ENCODE results near the gene NISCH.

DNA sequence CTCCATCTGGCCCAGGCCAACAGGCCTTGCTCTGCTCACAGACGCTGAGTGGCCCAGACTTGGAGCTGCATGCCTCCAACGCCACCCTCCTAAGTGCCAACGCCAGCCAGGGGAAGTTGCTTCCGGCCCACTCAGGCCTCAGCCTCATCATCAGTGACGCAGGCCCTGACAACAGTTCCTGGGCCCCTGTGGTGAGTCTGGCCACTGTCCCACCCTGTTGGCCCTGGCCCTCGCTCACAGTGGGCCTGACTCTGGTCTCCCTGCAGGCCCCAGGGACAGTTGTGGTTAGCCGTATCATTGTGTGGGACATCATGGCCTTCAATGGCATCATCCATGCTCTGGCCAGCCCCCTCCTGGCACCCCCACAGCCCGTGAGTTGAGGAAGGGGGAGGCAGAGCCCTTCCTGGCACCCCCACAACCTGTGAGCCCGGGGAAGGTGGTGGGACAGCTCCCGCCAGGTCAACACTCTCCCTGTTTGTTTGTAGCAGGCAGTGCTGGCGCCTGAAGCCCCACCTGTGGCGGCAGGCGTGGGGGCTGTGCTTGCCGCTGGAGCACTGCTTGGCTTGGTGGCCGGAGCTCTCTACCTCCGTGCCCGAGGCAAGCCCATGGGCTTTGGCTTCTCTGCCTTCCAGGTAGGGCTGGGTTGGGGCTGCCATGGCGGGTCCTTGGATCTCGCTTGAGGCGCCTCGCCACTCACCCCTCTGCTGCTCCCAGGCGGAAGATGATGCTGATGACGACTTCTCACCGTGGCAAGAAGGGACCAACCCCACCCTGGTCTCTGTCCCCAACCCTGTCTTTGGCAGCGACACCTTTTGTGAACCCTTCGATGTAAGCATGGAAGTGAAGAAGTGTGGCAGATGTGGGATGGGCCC lies 68.2 kb downstream of the NISCH start:
- no peak for TF ChIP-seq CTCF (optimal IDR thresholded peaks at IDR 0.05 in 1 of 3, IDR thresholded peaks at IDR 0.05 in 1 of 3, conservative IDR thresholded peaks at IDR 0.05 in 1 of 3; ENCODE audit: extremely low read depth in 1 of 3, insufficient read depth in 2 of 3, low read length in 3 of 3)
- TF ChIP-seq EZH2 (IDR thresholded peaks at IDR 0.05; ENCODE audit: low read length): no peak
